Kidney (tissue), 14 donors: ENCODE data around the gene AGPAT4. TPM values are rescaled to one million over a fixed set of nuclear protein-coding genes. Genes with fewer than 3 reads are reported as not detected.

Experiments
- DNase-seq, 5 donors: peaks; one replicate each; pipeline ENCODE4 v3.0.0-alpha.2; 2013 to 2020
- FAIRE-seq: peaks from 2 replicates; lab custom pipeline; 2012; peaks lifted over from hg19 to GRCh38; lab: Jason Lieb, UNC
- H3K27ac ChIP-seq, 2 donors: one replicate each; pipeline ENCODE4 v1.7.0; 2013; ENCODE audit warnings: low read depth in 2 of 2, low read length in 2 of 2, inconsistent platforms in 1 of 2
- H3K27me3 ChIP-seq: one replicate; pipeline ENCODE4 v1.7.1; 2013; ENCODE audit warnings: low read length, inconsistent platforms; ENCODE audit not compliant: control insufficient read depth, insufficient read depth
- H3K36me3 ChIP-seq, 3 donors: one replicate each; pipeline versions ENCODE4 v1.7.0 to v1.7.1; 2013; ENCODE audit warnings: low read length in 3 of 3, control low read depth in 1 of 3, inconsistent platforms in 1 of 3; ENCODE audit not compliant: insufficient read depth in 3 of 3, control insufficient read depth in 2 of 3
- H3K4me1 ChIP-seq, 3 donors: one replicate each; pipeline versions ENCODE4 v1.7.0 to v1.7.1; 2013; ENCODE audit warnings: low read length in 3 of 3, inconsistent platforms in 1 of 3, low read depth in 1 of 3; ENCODE audit not compliant: control insufficient read depth in 2 of 3, insufficient read depth in 2 of 3
- H3K4me3 ChIP-seq, 3 donors: one replicate each; pipeline versions ENCODE4 v1.7.0 to v1.8.1; 2013; ENCODE audit warnings: low read length in 3 of 3, control low read depth in 1 of 3, inconsistent platforms in 1 of 3
- H3K9ac ChIP-seq, 3 donors: one replicate each; pipeline versions ENCODE4 v1.7.0 to v1.7.1; 2013; ENCODE audit warnings: low read length in 3 of 3, control low read depth in 1 of 3, inconsistent platforms in 1 of 3
- H3K9me3 ChIP-seq, 3 donors: one replicate each; pipeline versions ENCODE4 v1.7.0 to v1.7.1; 2013; ENCODE audit warnings: low read length in 3 of 3, control low read depth in 1 of 3, inconsistent platforms in 1 of 3; ENCODE audit not compliant: control insufficient read depth in 2 of 3, insufficient read depth in 1 of 3
- CTCF ChIP-seq: IDR thresholded peaks from 3 replicates; pipeline ENCODE4 v1.5.1; 2012; ENCODE audit warnings: mild to moderate bottlenecking, moderate library complexity, borderline replicate concordance; ENCODE audit not compliant: insufficient read depth; ENCODE audit errors: extremely low read depth
- intact Hi-C: fragments of 100-400 bp; cut with DNase I; formaldehyde crosslinking; loops from one replicate; pipeline ENCODE4 v1.11.1; 2022
- polyA plus RNA-seq: library from polyadenylated mRNA; stranded (reverse); fragments of 350-450 nt; fragmentation: Illumina TruSeq; extraction: RNeasy Lipid Tissue Mini Kit (QIAGEN cat#74804); gene quantifications from one replicate; pipeline ENCODE4 v1.2.3, GENCODE V29; 2014; ENCODE audit warnings: low read depth, low replicate concordance; ENCODE audit not compliant: insufficient read depth
- total RNA-seq: library from RNA; stranded (reverse); fragmentation: NEBNext Ultra II Directional; extraction: Animal tissue kit (Norgen Biotek cat#: 25700); gene quantifications from one replicate; pipeline ENCODE4 v1.2.1, GENCODE V29; 2021
- donor health status: control.
- donor health status: control.
- donor health status: control.
- donor health status: control.
- donor health status: control.
- donor health status: DM: yes; HTN: yes; CAD: no.
- donor health status: Normal renal cell carcinoma (clear cell type).

AGPAT4 gene
- total and polyA plus RNA-seq, 2 donors from 2014 or later, result 3.3 to 12.3 TPM

GRCh38 chr6:161198783-161199460, 74.9 kb downstream of the AGPAT4 start:
- intact Hi-C loops, result no loop called here
- Histone ChIP-seq H3K27me3 (no peaks in the 10 kb centered on the region), H3K4me1 (no peaks in the 10 kb centered on the region), H3K9ac (no peak overlapping the region), H3K27ac (no peak overlapping the region), H3K36me3 (no peaks in the 10 kb centered on the region), H3K4me3 (no peak overlapping the region), H3K9me3 (peaks cover 0 to 3% (median 0%) of the 10 kb centered on the region in 3 donors)
- no peak for DNase-seq
- no peak for TF ChIP-seq CTCF
- FAIRE-seq, result no peak

GRCh38 chr6:161198176-161198575, 75.7 kb downstream of the AGPAT4 start:
- H3K9me3 ChIP-seq, result peaks cover 0 to 3% (median 0%) of the 10 kb centered on the region in 3 donors
- H3K27me3 ChIP-seq, result no peaks in the 10 kb centered on the region
- H3K4me1 ChIP-seq, result no peaks in the 10 kb centered on the region
- no peaks in the 10 kb centered on the region for H3K36me3 ChIP-seq
- no peak for FAIRE-seq
- no peak overlapping the region for H3K4me3 ChIP-seq
- no peak overlapping the region for H3K27ac ChIP-seq
- no peak overlapping the region for H3K9ac ChIP-seq
- no peak for TF ChIP-seq CTCF
- DNase-seq, result no peak
- intact Hi-C loops, result no loop called here

- no peak for TF ChIP-seq CTCF
Observed at GRCh38 chr6:161195386-161195785, 78.5 kb downstream of the AGPAT4 start.

More at GRCh38 chr6:161195386-161195785, 78.5 kb downstream of the AGPAT4 start:
- Histone ChIP-seq H3K9ac (no peak overlapping the region), H3K4me1 (no peaks in the 10 kb centered on the region), H3K27me3 (no peaks in the 10 kb centered on the region), H3K4me3 (no peak overlapping the region), H3K9me3 (peaks cover 0 to 4% (median 3%) of the 10 kb centered on the region in 3 donors), H3K36me3 (no peaks in the 10 kb centered on the region), H3K27ac (no peak overlapping the region)
- FAIRE-seq, result no peak
- intact Hi-C loops, result no loop called here
- peak in 2 of 5 donors; percentile 29 to 32 for DNase-seq
